Activated naive CD8-positive, alpha-beta T cell treated with anti-CD3 and anti-CD28 coated beads, Interleukin-2, amount 50 U/mL, for 24 hours (primary cell): ENCODE data around the gene IST1.

Source experiments
- ATAC-seq: fragments of 150-1000 bp; cut with Tn5 transposase; one replicate; pipeline ENCODE4 v1.10.0; 2021
- DNase-seq: peaks from one replicate; pipeline ENCODE4 v3.0.0; 2021
- H3K27ac Mint-ChIP-seq: one replicate; pipeline ENCODE4 v1.8.0; 2021; ENCODE audit warnings: mild to moderate bottlenecking, mixed read lengths
- H3K27me3 Mint-ChIP-seq: one replicate; pipeline ENCODE4 v1.8.0; 2021; ENCODE audit warnings: mixed read lengths
- H3K36me3 Mint-ChIP-seq: one replicate; pipeline ENCODE4 v1.8.0; 2021; ENCODE audit warnings: low read depth, mixed read lengths
- H3K4me1 Mint-ChIP-seq: one replicate; pipeline ENCODE4 v1.8.0; 2021; ENCODE audit warnings: mixed read lengths
- H3K4me3 Mint-ChIP-seq: one replicate; pipeline ENCODE4 v1.8.0; 2021; ENCODE audit warnings: mild to moderate bottlenecking, moderate library complexity, mixed read lengths
- H3K9me3 Mint-ChIP-seq: one replicate; pipeline ENCODE4 v1.8.0; 2021; ENCODE audit warnings: mixed read lengths

IST1 gene

GRCh38 chr16:71952825-71953224 lies 57.5 kb downstream of the IST1 start:
- DNase-seq (no peak), ATAC-seq (no peak)
- no peak overlapping the region for H3K4me3 Mint-ChIP-seq
- peaks cover 1% of the 10 kb centered on the region for H3K27me3 Mint-ChIP-seq
- peaks cover 15% of the 10 kb centered on the region for H3K4me1 Mint-ChIP-seq
- no peak overlapping the region for H3K27ac Mint-ChIP-seq
- no peaks in the 10 kb centered on the region for H3K9me3 Mint-ChIP-seq
- no peaks in the 10 kb centered on the region for H3K36me3 Mint-ChIP-seq

- H3K27me3 Mint-ChIP-seq: peaks cover under 1% of the 10 kb centered on the region
- no peaks in the 10 kb centered on the region for H3K36me3 Mint-ChIP-seq
Observed at GRCh38 chr16:71954180-71954579, 58.8 kb downstream of the IST1 start.

GRCh38 chr16:71954699-71955195 lies 59.4 kb downstream of the IST1 start:
- ATAC-seq (no peak), DNase-seq (no peak)
- Mint-ChIP-seq H3K4me3 (no peak overlapping the region), H3K9me3 (no peaks in the 10 kb centered on the region), H3K36me3 (no peaks in the 10 kb centered on the region), H3K27ac (no peak overlapping the region), H3K4me1 (peaks cover 15% of the 10 kb centered on the region), H3K27me3 (no peaks in the 10 kb centered on the region)

More at GRCh38 chr16:71954180-71954579, 58.8 kb downstream of the IST1 start:
- Mint-ChIP-seq H3K4me3 (no peak overlapping the region), H3K4me1 (peaks cover 15% of the 10 kb centered on the region), H3K9me3 (no peaks in the 10 kb centered on the region), H3K27ac (no peak overlapping the region)
- ATAC-seq: no peak
- DNase-seq: no peak

GRCh38 chr16:71956486-71956885 lies 61.2 kb downstream of the IST1 start:
- no peaks in the 10 kb centered on the region for H3K36me3 Mint-ChIP-seq
- no peaks in the 10 kb centered on the region for H3K9me3 Mint-ChIP-seq
- H3K27me3 Mint-ChIP-seq: no peaks in the 10 kb centered on the region
- H3K4me1 Mint-ChIP-seq: peaks cover 15% of the 10 kb centered on the region
- no peak overlapping the region for H3K4me3 Mint-ChIP-seq
- H3K27ac Mint-ChIP-seq: no peak overlapping the region
- DNase-seq (no peak), ATAC-seq (no peak)

DNA sequence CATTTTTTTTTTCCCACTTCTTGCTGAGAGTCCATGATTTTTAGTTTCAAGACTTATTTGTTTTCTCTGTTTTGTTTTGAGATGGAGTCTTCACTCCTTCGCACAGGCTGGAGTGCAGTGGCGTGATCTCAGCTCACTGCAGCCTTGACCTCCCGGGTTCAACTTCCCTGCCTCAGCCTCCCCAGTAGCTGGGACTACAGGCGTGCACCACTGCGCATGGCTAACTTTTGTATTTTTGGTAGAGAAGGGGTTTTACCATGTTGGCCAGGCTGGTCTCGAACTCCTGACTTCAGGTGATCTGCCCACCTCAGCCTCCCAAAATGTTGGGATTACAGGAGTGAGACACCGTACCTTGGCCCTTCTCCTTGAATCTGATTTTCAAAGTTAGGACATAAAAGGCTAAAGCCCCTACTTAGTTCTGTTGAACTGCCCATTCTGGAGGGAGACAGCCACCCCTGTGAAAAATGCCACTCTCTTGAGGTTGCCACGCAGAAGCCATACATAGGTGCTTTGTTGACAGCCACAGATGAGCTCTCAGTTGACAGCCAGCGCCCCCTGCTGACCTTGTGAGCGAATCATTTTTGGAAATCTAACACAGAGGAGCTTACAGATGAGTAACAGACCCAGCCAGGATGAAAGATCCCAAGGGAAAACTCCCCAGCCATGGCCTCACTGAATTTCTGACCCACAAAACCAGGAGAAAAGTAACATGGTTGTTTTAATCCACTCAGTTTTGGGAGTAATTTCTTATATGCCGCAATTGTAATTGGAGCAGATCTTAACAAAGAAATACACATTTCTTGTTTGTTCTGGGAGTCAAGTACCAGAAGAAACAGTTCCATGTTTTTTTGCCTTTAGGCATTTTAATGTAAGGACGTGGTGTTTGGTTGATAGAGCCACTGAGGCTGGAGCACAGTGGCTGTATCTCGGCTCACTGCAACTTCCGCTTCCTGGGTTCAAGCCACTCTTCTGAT lies 66.0 kb downstream of the IST1 start:
- H3K9me3 Mint-ChIP-seq: no peaks in the 10 kb centered on the region
- H3K27me3 Mint-ChIP-seq: no peaks in the 10 kb centered on the region
- no peaks in the 10 kb centered on the region for H3K36me3 Mint-ChIP-seq
- peak; percentile 85 for DNase-seq
- peak; percentile 94 for ATAC-seq
- H3K4me1 Mint-ChIP-seq: peaks cover 4% of the 10 kb centered on the region
- H3K4me3 Mint-ChIP-seq: no peak overlapping the region
- no peak overlapping the region for H3K27ac Mint-ChIP-seq

DNA sequence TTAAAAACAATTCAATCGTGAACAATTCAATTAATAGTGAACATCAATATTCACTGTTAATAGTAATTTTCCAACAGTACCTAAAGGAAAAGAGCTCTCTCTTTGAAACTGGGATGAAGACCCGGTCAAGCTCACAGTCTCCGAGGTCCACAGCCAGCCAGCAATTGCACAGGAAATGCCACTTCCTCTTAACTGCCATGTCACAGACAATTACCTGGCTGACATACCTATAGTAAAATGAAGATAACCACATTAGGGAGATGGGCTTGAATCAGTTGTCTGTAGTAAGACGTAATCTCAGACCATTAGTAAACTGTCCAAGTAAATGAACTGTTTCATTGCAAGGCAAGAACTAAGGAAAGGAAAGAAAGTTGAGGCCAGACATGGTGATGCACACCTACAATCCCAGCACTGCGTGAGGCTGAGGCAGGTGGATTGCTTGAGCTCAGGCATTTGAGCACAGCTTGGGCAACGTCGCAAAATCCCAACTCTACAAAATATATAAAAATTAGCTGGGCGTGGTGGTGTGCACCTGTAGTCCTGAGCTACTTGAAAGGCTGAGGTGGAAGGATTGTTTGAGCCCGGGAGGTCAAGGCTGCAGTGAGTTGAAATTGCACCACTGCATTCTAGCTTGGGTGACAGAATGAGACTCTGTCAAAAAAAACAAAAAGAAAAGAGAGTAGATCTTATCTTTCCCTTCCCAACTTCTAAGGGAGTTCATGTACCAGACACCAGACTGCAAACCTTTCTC lies 68.0 kb downstream of the IST1 start:
- no peak overlapping the region for H3K27ac Mint-ChIP-seq
- H3K9me3 Mint-ChIP-seq: no peaks in the 10 kb centered on the region
- no peaks in the 10 kb centered on the region for H3K4me1 Mint-ChIP-seq
- DNase-seq: no peak
- H3K27me3 Mint-ChIP-seq: no peaks in the 10 kb centered on the region
- no peaks in the 10 kb centered on the region for H3K36me3 Mint-ChIP-seq
- no peak for ATAC-seq
- no peak overlapping the region for H3K4me3 Mint-ChIP-seq

GRCh38 chr16:71965223-71965622 lies 69.9 kb downstream of the IST1 start:
- no peaks in the 10 kb centered on the region for H3K27me3 Mint-ChIP-seq
- no peaks in the 10 kb centered on the region for H3K9me3 Mint-ChIP-seq
- DNase-seq: no peak
- ATAC-seq: no peak
- H3K36me3 Mint-ChIP-seq: no peaks in the 10 kb centered on the region
- H3K4me1 Mint-ChIP-seq: no peaks in the 10 kb centered on the region
- H3K27ac Mint-ChIP-seq: no peak overlapping the region
- H3K4me3 Mint-ChIP-seq: no peak overlapping the region

- no peaks in the 10 kb centered on the region for H3K27me3 Mint-ChIP-seq
- ATAC-seq (no peak), DNase-seq (no peak)
- no peak overlapping the region for H3K4me3 Mint-ChIP-seq
- H3K27ac Mint-ChIP-seq: no peak overlapping the region
- no peaks in the 10 kb centered on the region for H3K4me1 Mint-ChIP-seq
- no peaks in the 10 kb centered on the region for H3K9me3 Mint-ChIP-seq
- no peaks in the 10 kb centered on the region for H3K36me3 Mint-ChIP-seq
Observed at GRCh38 chr16:71966932-71967331, 71.6 kb downstream of the IST1 start.

- Mint-ChIP-seq H3K27ac (no peak overlapping the region), H3K27me3 (no peaks in the 10 kb centered on the region), H3K9me3 (no peaks in the 10 kb centered on the region), H3K4me3 (no peak overlapping the region), H3K36me3 (no peaks in the 10 kb centered on the region), H3K4me1 (no peaks in the 10 kb centered on the region)
- ATAC-seq (no peak), DNase-seq (no peak)
Observed at GRCh38 chr16:71969353-71969752, 74.0 kb downstream of the IST1 start.

DNA sequence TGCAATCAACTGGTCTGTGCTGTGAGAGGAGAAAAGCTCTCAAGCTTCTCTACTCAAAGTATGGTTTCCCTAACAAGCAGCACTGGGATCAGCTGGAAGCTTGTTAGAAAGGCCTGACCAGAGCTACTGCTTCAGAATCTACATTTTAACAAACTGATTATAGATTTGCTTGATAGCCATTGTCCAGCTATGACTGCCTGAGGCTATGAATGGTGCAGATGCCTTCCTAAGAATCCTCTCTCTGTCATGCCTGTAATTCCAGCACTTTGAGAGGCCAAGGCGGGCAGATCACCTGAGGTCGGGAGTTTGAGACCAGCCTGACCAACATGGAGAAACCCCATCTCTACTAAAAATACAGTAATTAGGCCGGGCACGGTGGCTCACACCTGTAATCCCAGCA lies 76.2 kb downstream of the IST1 start:
- DNase-seq (no peak), ATAC-seq (no peak)

DNA sequence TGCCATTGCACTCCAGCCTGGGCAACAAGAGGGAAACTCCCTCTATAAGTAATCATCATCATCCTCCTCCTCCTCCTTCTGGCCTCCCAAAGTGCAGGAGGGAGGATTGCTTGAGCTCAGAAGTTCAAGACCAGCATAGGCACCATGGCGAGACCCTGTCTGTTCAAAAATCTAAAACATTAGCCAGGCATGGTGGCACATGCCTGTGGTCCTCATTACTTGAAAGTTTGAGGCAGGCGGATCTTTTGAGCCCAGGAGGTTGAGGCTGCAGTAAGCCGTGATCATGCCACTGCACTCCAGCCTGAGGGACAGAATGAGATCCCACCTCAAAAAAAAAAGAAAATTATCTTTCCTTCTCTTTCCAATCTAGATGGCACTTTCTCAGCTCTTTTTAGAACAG lies 77.0 kb downstream of the IST1 start:
- Mint-ChIP-seq H3K4me1 (no peaks in the 10 kb centered on the region), H3K27me3 (no peaks in the 10 kb centered on the region), H3K9me3 (no peaks in the 10 kb centered on the region), H3K36me3 (no peaks in the 10 kb centered on the region), H3K27ac (no peak overlapping the region), H3K4me3 (no peak overlapping the region)
- ATAC-seq (no peak), DNase-seq (no peak)

More for the DNA sequence above, 76.2 kb downstream of the IST1 start:
- H3K36me3 Mint-ChIP-seq: no peaks in the 10 kb centered on the region
- no peaks in the 10 kb centered on the region for H3K27me3 Mint-ChIP-seq
- H3K9me3 Mint-ChIP-seq: no peaks in the 10 kb centered on the region
- no peak overlapping the region for H3K4me3 Mint-ChIP-seq
- no peaks in the 10 kb centered on the region for H3K4me1 Mint-ChIP-seq
- H3K27ac Mint-ChIP-seq: no peak overlapping the region

DNA sequence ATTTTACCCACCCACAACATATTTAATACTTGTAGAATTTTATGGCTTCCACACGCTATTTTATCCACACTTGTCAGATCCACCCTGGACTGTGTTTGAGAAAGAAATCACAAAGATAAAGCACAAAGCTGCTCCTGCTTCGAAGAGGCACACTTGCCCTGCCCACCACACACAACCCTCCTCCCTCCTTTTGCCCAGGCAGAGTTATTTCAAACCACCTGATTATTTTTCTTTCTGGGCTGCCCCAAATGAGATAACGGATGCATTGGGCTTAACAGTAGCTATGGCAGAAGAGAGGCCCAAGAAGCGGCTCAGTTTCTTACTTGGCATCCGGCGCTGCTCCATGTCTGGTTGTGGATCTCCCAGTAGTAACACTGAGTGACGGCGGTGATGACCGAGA lies 77.7 kb downstream of the IST1 start:
- Mint-ChIP-seq H3K4me1 (no peaks in the 10 kb centered on the region), H3K27ac (no peak overlapping the region), H3K36me3 (no peaks in the 10 kb centered on the region), H3K9me3 (no peaks in the 10 kb centered on the region), H3K27me3 (no peaks in the 10 kb centered on the region), H3K4me3 (no peak overlapping the region)
- DNase-seq: no peak
- ATAC-seq: no peak

GRCh38 chr16:71974068-71974818 lies 78.9 kb downstream of the IST1 start:
- Mint-ChIP-seq H3K36me3 (no peaks in the 10 kb centered on the region), H3K4me3 (no peak overlapping the region), H3K9me3 (no peaks in the 10 kb centered on the region), H3K4me1 (no peaks in the 10 kb centered on the region), H3K27ac (no peak overlapping the region), H3K27me3 (no peaks in the 10 kb centered on the region)
- ATAC-seq (no peak), DNase-seq (no peak)
